ENCODE results near the gene TBC1D16. TPM values are rescaled to one million over a fixed set of nuclear protein-coding genes. Genes with fewer than 3 reads are reported as not detected.

TBC1D16 gene
- total and polyA plus RNA-seq, 11 donors, result 5.3 to 22.1 (median 17.4) TPM

GRCh38 chr17:80082403-80083135, 46.9 kb upstream of the TBC1D16 start:
- Histone ChIP-seq H3K36me3 (no peaks in the 10 kb centered on the region), H3K4me1 (peaks cover 0 to 8% (median 4%) of the 10 kb centered on the region in 12 donors), H3K27ac (no peak overlapping the region), H3K9me3 (no peaks in the 10 kb centered on the region), H3K27me3 (no peaks in the 10 kb centered on the region), H3K4me3 (peak overlapping the region in 3 of 12 donors; percentile 11 to 26 (median 25))
- peak in 3 of 4 donors; percentile 56 to 69 (median 61) for ATAC-seq
- DNase-seq, result peak in 4 of 5 donors; percentile 49 to 63 (median 50)
- 28 to 42% (median 30%) methylated on average over 16 to 20 of the region's 20 CpGs for WGBS, 4 donors
- intact Hi-C loops (cut with DNase I), result loop anchor here in 5 of 10 donors (5.0 to 10.0 kb wide), 3 partner anchors 48 to 78 kb away; partner anchors contain the start of genes CCDC40 (in 1 of the 5) and TBC1D16 (in 1 of the 5)
- TF ChIP-seq POLR2A (IDR thresholded peaks at IDR 0.05), result no peak
- TF ChIP-seq, protein P1, sequence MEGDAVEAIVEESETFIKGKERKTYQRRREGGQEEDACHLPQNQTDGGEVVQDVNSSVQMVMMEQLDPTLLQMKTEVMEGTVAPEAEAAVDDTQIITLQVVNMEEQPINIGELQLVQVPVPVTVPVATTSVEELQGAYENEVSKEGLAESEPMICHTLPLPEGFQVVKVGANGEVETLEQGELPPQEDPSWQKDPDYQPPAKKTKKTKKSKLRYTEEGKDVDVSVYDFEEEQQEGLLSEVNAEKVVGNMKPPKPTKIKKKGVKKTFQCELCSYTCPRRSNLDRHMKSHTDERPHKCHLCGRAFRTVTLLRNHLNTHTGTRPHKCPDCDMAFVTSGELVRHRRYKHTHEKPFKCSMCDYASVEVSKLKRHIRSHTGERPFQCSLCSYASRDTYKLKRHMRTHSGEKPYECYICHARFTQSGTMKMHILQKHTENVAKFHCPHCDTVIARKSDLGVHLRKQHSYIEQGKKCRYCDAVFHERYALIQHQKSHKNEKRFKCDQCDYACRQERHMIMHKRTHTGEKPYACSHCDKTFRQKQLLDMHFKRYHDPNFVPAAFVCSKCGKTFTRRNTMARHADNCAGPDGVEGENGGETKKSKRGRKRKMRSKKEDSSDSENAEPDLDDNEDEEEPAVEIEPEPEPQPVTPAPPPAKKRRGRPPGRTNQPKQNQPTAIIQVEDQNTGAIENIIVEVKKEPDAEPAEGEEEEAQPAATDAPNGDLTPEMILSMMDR (IDR thresholded peaks at IDR 0.05), result peak; percentile 65 to 82 (median 76)

DNA sequence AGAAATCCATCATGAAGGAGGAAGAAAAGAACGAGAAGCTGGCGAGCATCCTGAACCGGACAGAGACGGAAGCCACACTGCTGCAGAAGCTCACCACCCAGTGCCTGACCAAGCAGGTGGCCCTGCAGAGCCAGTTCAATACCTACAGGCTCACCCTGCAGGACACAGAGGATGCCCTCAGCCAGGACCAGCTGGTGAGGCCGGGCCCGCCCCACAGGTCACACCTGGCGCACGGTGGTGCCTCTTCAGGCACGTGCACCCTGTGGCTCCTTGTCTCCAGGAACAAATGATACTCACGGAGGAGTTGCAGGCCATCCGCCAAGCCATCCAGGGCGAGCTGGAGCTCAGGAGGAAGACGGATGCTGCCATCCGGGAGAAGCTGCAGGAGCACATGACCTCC, 45.9 kb upstream of the TBC1D16 start:
- Histone ChIP-seq H3K4me1 (peaks cover 0 to 8% (median 4%) of the 10 kb centered on the region in 12 donors), H3K27ac (no peak overlapping the region), H3K27me3 (no peaks in the 10 kb centered on the region), H3K9me3 (no peaks in the 10 kb centered on the region), H3K36me3 (no peaks in the 10 kb centered on the region), H3K4me3 (no peak overlapping the region)
- ATAC-seq (peak in 1 of 4 donors; percentile 35), DNase-seq (no peak)
- intact Hi-C loops (cut with DNase I), result loop anchor here in 5 of 10 donors (5.0 to 10.0 kb wide), 3 partner anchors 47 to 77 kb away; partner anchors contain the start of genes CCDC40 (in 1 of the 5) and TBC1D16 (in 1 of the 5)
- TF ChIP-seq POLR2A (IDR thresholded peaks at IDR 0.05), result no peak
- TF ChIP-seq, protein P1 (IDR thresholded peaks at IDR 0.05), result no peak
- 87 to 97% (median 92%) methylated on average over 10 to 14 of the region's 14 CpGs for WGBS, 4 donors

DNA sequence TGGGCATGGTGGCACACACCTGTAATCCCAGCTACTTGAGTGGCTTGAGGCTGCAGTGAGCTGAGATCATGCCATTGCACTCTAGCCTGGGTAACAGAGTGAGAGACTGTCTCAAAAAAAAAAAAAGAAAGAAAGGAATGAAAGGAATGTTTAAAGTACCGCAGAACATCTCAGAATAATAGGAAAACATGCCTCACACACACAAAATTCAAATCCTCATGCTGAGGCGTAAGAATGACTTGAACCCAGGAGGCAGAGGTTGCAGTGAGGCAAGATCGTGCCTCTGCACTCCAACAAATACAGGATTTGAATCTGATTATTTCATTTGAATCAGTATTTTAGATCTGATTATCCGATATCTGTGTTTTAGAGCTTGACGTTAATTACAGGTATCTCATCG, 44.4 kb upstream of the TBC1D16 start:
- H3K9me3 ChIP-seq, result no peaks in the 10 kb centered on the region
- WGBS, 4 donors, result 85 to 91% (median 89%) methylated on average over 6 of the region's 6 CpGs
- no peak for DNase-seq
- no peaks in the 10 kb centered on the region for H3K27me3 ChIP-seq
- H3K27ac ChIP-seq, result no peak overlapping the region
- peaks cover 0 to 8% (median 4%) of the 10 kb centered on the region in 12 donors for H3K4me1 ChIP-seq
- intact Hi-C loops (cut with DNase I), result loop anchor here in 5 of 10 donors (5.0 to 10.0 kb wide), 3 partner anchors 45 to 75 kb away; partner anchors contain the start of genes CCDC40 (in 1 of the 5) and TBC1D16 (in 1 of the 5)
- H3K36me3 ChIP-seq, result no peaks in the 10 kb centered on the region
- TF ChIP-seq POLR2A (IDR thresholded peaks at IDR 0.05), result no peak
- TF ChIP-seq, protein P1 (IDR thresholded peaks at IDR 0.05), result no peak
- no peak for ATAC-seq
- no peak overlapping the region for H3K4me3 ChIP-seq

GRCh38 chr17:80072410-80072809, 36.7 kb upstream of the TBC1D16 start:
- ATAC-seq (no peak), DNase-seq (no peak)
- 95 to 98% (median 96%) methylated on average over 6 of the region's 6 CpGs for WGBS, 4 donors
- no peak overlapping the region for H3K27ac ChIP-seq
- peaks cover 0 to 40% (median 31%) of the 10 kb centered on the region in 12 donors for H3K4me1 ChIP-seq
- no peak overlapping the region for H3K4me3 ChIP-seq
- H3K9me3 ChIP-seq, result no peaks in the 10 kb centered on the region
- TF ChIP-seq, protein P1 (IDR thresholded peaks at IDR 0.05), result no peak
- TF ChIP-seq POLR2A (IDR thresholded peaks at IDR 0.05), result no peak
- no peaks in the 10 kb centered on the region for H3K36me3 ChIP-seq
- intact Hi-C loops (cut with DNase I), result loop anchor here in 1 of 10 donors (10.0 kb wide), 1 partner anchor 68 kb away; no protein-coding TSS in a partner anchor
- H3K27me3 ChIP-seq, result no peaks in the 10 kb centered on the region
